Heart left ventricle (tissue), 16 donors: Measurements from ENCODE around the gene EHD2. TPM values are rescaled to one million over a fixed set of nuclear protein-coding genes. Genes with fewer than 3 reads are reported as not detected.

Experiments
- ATAC-seq, 4 donors: fragments of 200-7000 bp; cut with Tn5 transposase; one replicate each; pipeline ENCODE4 v1.9.1; 2020 to 2022; ENCODE audit warnings: moderate library complexity in 4 of 4, mild to moderate bottlenecking in 3 of 4, moderate number of reproducible peaks in 1 of 4
- DNase-seq, 5 donors: peaks; one replicate each; pipeline ENCODE4 v3.0.0-alpha.2; 2020
- H3K27ac ChIP-seq, 12 donors: fragments of 200-600 bp; sonication (generic) in 4 of 12; one replicate each; pipeline versions ENCODE4 v1.5.0 to v1.8.0; 2016 to 2022; ENCODE audit warnings: mild to moderate bottlenecking in 2 of 12
- H3K27me3 ChIP-seq, 9 donors: fragments of 200-600 bp; sonication (generic) in 2 of 9; one replicate each; pipeline versions ENCODE4 v1.5.1 to v1.8.0; 2016 to 2022; ENCODE audit warnings: mild to moderate bottlenecking in 3 of 9
- H3K36me3 ChIP-seq, 9 donors: fragments of 200-600 bp; sonication (generic) in 2 of 9; one replicate each; pipeline versions ENCODE4 v1.5.0 to v1.8.0; 2018 to 2022; ENCODE audit warnings: mild to moderate bottlenecking in 2 of 9
- H3K4me1 ChIP-seq, 12 donors: fragments of 200-600 bp; sonication (generic) in 4 of 12; one replicate each; pipeline versions ENCODE4 v1.5.0 to v1.8.0; 2016 to 2022; ENCODE audit warnings: mild to moderate bottlenecking in 3 of 12
- H3K4me3 ChIP-seq, 12 donors: fragments of 200-600 bp; sonication (generic) in 4 of 12; one replicate each; pipeline versions ENCODE4 v1.5.0 to v1.8.0; 2017 to 2022; ENCODE audit warnings: mild to moderate bottlenecking in 9 of 12, moderate library complexity in 4 of 12
- H3K9me3 ChIP-seq, 12 donors: fragments of 200-600 bp; sonication (generic) in 4 of 12; one replicate each; pipeline versions ENCODE4 v1.5.0 to v1.8.0; 2016 to 2022; ENCODE audit warnings: mild to moderate bottlenecking in 1 of 12
- POLR2A ChIP-seq, 2 donors: fragments of 450-650 bp; IDR thresholded peaks; one replicate each; pipeline ENCODE4 v1.6.1; 2017; ENCODE audit warnings: antibody characterized with exemption in 2 of 2, mild to moderate bottlenecking in 2 of 2, moderate library complexity in 2 of 2
- WGBS, 4 donors: extraction: QIAGEN DNeasy Blood & Tissue Kit in 2 of 4; methylation state at CpG; one replicate each; pipeline versions ENCODE4 v1.1.5 to v1.1.7; 2013 to 2018; 5-methylcytosine and 5-hydroxymethylcytosine counted together
- intact Hi-C, 10 donors: fragments of 100-400 bp; cut with DNase I; formaldehyde crosslinking; loops; one replicate each; pipeline versions ENCODE4 v1.11.1 to v1.14.2; 2022
- polyA plus RNA-seq, 2 donors: library from polyadenylated mRNA; stranded (reverse); fragments of 200-250 nt; gene quantifications; one replicate each; pipeline ENCODE4 v1.2.3, GENCODE V29; 2013
- total RNA-seq, 9 donors: library from RNA; depleted of rRNA in 2 of 9; stranded (reverse); fragments of >200 nt in 2 of 9; fragmentation: NEBNext Ultra II Directional in 3 of 9; extraction: Animal tissue kit (Norgen Biotek cat#: 25700) in 3 of 9; gene quantifications; one replicate each; pipeline versions ENCODE4 v1.1.0 to v1.2.4, GENCODE V29; 2016 to 2023
- TF ChIP-seq, protein P1 (sequence below), 12 donors: fragments of 200-600 bp; sonication (generic) in 4 of 12; IDR thresholded peaks; one replicate each; pipeline versions ENCODE4 v1.5.0 to v1.8.0; 2018 to 2022; ENCODE audit warnings: antibody characterized with exemption in 12 of 12, mild to moderate bottlenecking in 5 of 12
- donor health status: ischemic (EF 13 %, LVEDD 7.1; RV severe dilation, severe dysfunction).
- donor health status: healthy with polysubstance abuse.
- donor health status: DM: no; HTN: yes; CAD: no.
- donor health status: DM: no; HTN: no; CAD: no.
- donor health status: ischemic (EF 25% LVEDD 6.9; RV normal size, moderate dysfunction).
- donor health status: ischemic (EF 25% LVEDD 5.7; RV mildly dilated, moderate dysfunction).
- donor health status: healthy.
- donor health status: DM: yes; HTN: yes; CAD: no.
- donor health status: ischemic (EF 35%, LVEDD 5.7; RV mildly dilated, moderate dysfunction).
- donor health status: nonischemic (EF 11% LVEDD 7.7; RV severe dilation, severe dysfunction).
- donor health status: DM: yes; HTN: yes; CAD: no.
- donor health status: PGD.
- donor health status: ischemic (EF 29% LVEDD 5.4; RV normal size, mild dysfunction).
- donor health status: nonischemic (EF 23%, LVEDD 6.1; RV moderate dilation, normal function).

Gene EHD2
- total and polyA plus RNA-seq, 11 donors: 30.6 to 133 (median 45.1) TPM

DNA sequence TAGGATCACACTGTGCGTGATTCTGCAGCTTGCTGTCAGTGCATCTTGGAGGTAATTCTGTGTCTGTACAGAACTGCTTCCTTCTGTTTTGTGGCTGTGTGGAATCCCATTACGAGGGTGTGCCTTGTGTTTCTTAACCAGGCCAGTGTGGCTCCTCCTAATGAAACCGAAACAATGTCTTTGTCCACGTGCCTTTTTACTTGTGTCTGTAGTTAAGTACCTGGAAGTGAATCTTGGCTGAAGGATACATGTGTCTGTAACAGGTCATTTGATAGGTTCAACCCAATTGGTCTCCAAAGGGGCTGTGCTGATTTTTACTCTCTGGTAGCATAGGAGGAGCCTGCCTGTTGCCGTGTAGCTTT lies 45.2 kb downstream of the EHD2 start:
- Histone ChIP-seq H3K36me3 (peaks cover 0 to 70% (median 61%) of the 10 kb centered on the region in 9 donors), H3K4me3 (no peak overlapping the region), H3K27ac (no peak overlapping the region), H3K27me3 (no peaks in the 10 kb centered on the region), H3K9me3 (peaks cover 0 to 5% (median 0%) of the 10 kb centered on the region in 12 donors), H3K4me1 (peaks cover 0 to 11% (median 2%) of the 10 kb centered on the region in 12 donors)
- TF ChIP-seq POLR2A (IDR thresholded peaks at IDR 0.05): no peak
- TF ChIP-seq, protein P1, sequence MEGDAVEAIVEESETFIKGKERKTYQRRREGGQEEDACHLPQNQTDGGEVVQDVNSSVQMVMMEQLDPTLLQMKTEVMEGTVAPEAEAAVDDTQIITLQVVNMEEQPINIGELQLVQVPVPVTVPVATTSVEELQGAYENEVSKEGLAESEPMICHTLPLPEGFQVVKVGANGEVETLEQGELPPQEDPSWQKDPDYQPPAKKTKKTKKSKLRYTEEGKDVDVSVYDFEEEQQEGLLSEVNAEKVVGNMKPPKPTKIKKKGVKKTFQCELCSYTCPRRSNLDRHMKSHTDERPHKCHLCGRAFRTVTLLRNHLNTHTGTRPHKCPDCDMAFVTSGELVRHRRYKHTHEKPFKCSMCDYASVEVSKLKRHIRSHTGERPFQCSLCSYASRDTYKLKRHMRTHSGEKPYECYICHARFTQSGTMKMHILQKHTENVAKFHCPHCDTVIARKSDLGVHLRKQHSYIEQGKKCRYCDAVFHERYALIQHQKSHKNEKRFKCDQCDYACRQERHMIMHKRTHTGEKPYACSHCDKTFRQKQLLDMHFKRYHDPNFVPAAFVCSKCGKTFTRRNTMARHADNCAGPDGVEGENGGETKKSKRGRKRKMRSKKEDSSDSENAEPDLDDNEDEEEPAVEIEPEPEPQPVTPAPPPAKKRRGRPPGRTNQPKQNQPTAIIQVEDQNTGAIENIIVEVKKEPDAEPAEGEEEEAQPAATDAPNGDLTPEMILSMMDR (IDR thresholded peaks at IDR 0.05): no peak
- intact Hi-C loops: no loop called here
- WGBS, 4 donors: 85 to 93% (median 91%) methylated on average over 5 of the region's 5 CpGs
- DNase-seq (no peak), ATAC-seq (no peak)

DNA sequence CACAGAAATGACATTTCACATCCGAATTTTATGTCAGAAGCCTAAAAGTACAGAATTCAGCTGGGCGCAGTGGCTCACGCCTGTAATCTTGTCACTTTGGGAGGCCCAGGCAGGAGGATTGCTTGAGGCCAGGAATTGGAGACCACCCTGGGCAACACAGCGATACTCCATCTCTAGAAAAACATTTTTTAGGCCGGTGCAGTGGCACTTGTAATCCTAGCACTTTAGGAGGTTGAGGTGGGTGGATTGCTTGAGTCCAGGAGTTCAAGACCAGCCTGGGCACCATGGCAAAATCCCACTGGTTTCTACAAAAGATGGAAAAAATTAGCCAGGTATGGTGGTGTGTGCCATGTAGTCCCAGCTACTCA lies 47.4 kb downstream of the EHD2 start:
- no peaks in the 10 kb centered on the region for H3K27me3 ChIP-seq
- ATAC-seq (no peak), DNase-seq (no peak)
- no peak for TF ChIP-seq POLR2A (IDR thresholded peaks at IDR 0.05)
- TF ChIP-seq, protein P1 (IDR thresholded peaks at IDR 0.05): no peak
- intact Hi-C loops: loop anchor here in 2 of 10 donors (10.0 kb wide), 1 partner anchor 104 kb away; no protein-coding TSS in a partner anchor
- no peak overlapping the region for H3K4me3 ChIP-seq
- peaks cover 0 to 48% (median 39%) of the 10 kb centered on the region in 9 donors for H3K36me3 ChIP-seq
- no peak overlapping the region for H3K27ac ChIP-seq
- WGBS, 4 donors: 78 to 96% (median 93%) methylated on average over 5 of the region's 5 CpGs
- peaks cover 0 to 12% (median 2%) of the 10 kb centered on the region in 12 donors for H3K4me1 ChIP-seq
- H3K9me3 ChIP-seq: peaks cover 0 to 5% (median 0%) of the 10 kb centered on the region in 12 donors

- peaks cover 0 to 39% (median 29%) of the 10 kb centered on the region in 9 donors for H3K36me3 ChIP-seq
Measured at GRCh38 chr19:47761566-47761965, 48.3 kb downstream of the EHD2 start.

GRCh38 chr19:47762151-47762550 lies 48.9 kb downstream of the EHD2 start:
- Histone ChIP-seq H3K9me3 (peaks cover 0 to 5% (median 0%) of the 10 kb centered on the region in 12 donors), H3K4me1 (peaks cover 0 to 19% (median 3%) of the 10 kb centered on the region in 12 donors), H3K36me3 (peaks cover 0 to 33% (median 24%) of the 10 kb centered on the region in 9 donors), H3K27ac (peak overlapping the region in 3 of 12 donors; percentile 52 to 66 (median 57)), H3K27me3 (no peaks in the 10 kb centered on the region), H3K4me3 (no peak overlapping the region)
- TF ChIP-seq, protein P1 (IDR thresholded peaks at IDR 0.05): no peak
- no peak for TF ChIP-seq POLR2A (IDR thresholded peaks at IDR 0.05)
- ATAC-seq (no peak), DNase-seq (no peak)
- WGBS, 4 donors: 54 to 94% (median 85%) methylated on average over 3 of the region's 3 CpGs
- intact Hi-C loops: loop anchor here in 2 of 10 donors (10.0 kb wide), 1 partner anchor 103 kb away; no protein-coding TSS in a partner anchor

More at GRCh38 chr19:47761566-47761965, 48.3 kb downstream of the EHD2 start:
- TF ChIP-seq, protein P1 (IDR thresholded peaks at IDR 0.05): no peak
- TF ChIP-seq POLR2A (IDR thresholded peaks at IDR 0.05): no peak
- Histone ChIP-seq H3K27ac (no peak overlapping the region), H3K4me3 (no peak overlapping the region), H3K27me3 (no peaks in the 10 kb centered on the region), H3K4me1 (peaks cover 0 to 19% (median 3%) of the 10 kb centered on the region in 12 donors), H3K9me3 (peaks cover 0 to 5% (median 0%) of the 10 kb centered on the region in 12 donors)
- 65 to 88% (median 81%) methylated on average over 5 of the region's 5 CpGs for WGBS, 4 donors
- intact Hi-C loops: loop anchor here in 2 of 10 donors (10.0 kb wide), 1 partner anchor 103 kb away; no protein-coding TSS in a partner anchor
- ATAC-seq (no peak), DNase-seq (no peak)
